DOHH2 (cell line): Measurements from ENCODE around the gene ZNF582.
"Not testable (repeated sequence)": the region's sequence is repeated elsewhere in the genome, so short reads cannot be mapped to it uniquely, and the experiment has no call there.

Experiments used
- H3F3A ChIP-seq: fragments of 200-600 bp; sonication (generic), shearing (Covaris generic); 2 replicates; pipeline ENCODE4 v1.6.0; 2016; ENCODE audit warnings: antibody characterized with exemption, mild to moderate bottlenecking; ENCODE audit not compliant: control insufficient read depth, insufficient read depth
- H3K27ac ChIP-seq: fragments of 200-600 bp; sonication (generic); 2 replicates; pipeline ENCODE4 v1.5.1; 2014; ENCODE audit warnings: low read depth, mild to moderate bottlenecking, low read length, moderate library complexity
- H3K27me3 ChIP-seq: fragments of 200-600 bp; sonication (generic); 2 replicates; pipeline ENCODE4 v1.6.1; 2014; ENCODE audit warnings: mild to moderate bottlenecking, low read length, mixed read lengths; ENCODE audit not compliant: control insufficient read depth
- H3K36me3 ChIP-seq: fragments of 200-600 bp; sonication (generic); 2 replicates; pipeline ENCODE4 v1.6.1; 2014; ENCODE audit warnings: mild to moderate bottlenecking, low read length, moderate library complexity, mixed read lengths; ENCODE audit not compliant: control insufficient read depth
- H3K4me1 ChIP-seq: fragments of 200-600 bp; sonication (generic); 2 replicates; pipeline ENCODE4 v1.6.1; 2014; ENCODE audit warnings: mild to moderate bottlenecking, low read length, mixed read lengths; ENCODE audit not compliant: control insufficient read depth
- H3K4me2 ChIP-seq: fragments of 200-600 bp; sonication (generic); 2 replicates; pipeline ENCODE4 v1.6.0; 2014; ENCODE audit warnings: mild to moderate bottlenecking, low read length, moderate library complexity
- H3K4me3 ChIP-seq: fragments of 200-600 bp; sonication (generic); 2 replicates; pipeline ENCODE4 v1.5.1; 2014; ENCODE audit warnings: mild to moderate bottlenecking, low read length, mixed read lengths
- H3K79me2 ChIP-seq: fragments of 200-600 bp; sonication (generic); 2 replicates; pipeline ENCODE4 v1.6.1; 2014; ENCODE audit warnings: mild to moderate bottlenecking, low read length, mixed read lengths; ENCODE audit not compliant: control insufficient read depth
- H3K9me2 ChIP-seq: fragments of 200-600 bp; sonication (generic); replicated peaks from 2 replicates; pipeline ENCODE4 v1.6.1; 2014; ENCODE audit warnings: mild to moderate bottlenecking, low read length, mixed read lengths; ENCODE audit not compliant: control insufficient read depth
- H3K9me3 ChIP-seq: fragments of 200-600 bp; sonication (generic); 2 replicates; pipeline ENCODE4 v1.6.1; 2014; ENCODE audit warnings: antibody characterized with exemption, low read length, mixed read lengths; ENCODE audit not compliant: control insufficient read depth, insufficient read depth
- H4K20me1 ChIP-seq: fragments of 200-600 bp; sonication (generic); 2 replicates; pipeline ENCODE4 v1.6.0; 2014; ENCODE audit warnings: low read depth, mild to moderate bottlenecking, antibody characterized with exemption, low read length, moderate library complexity; ENCODE audit not compliant: control insufficient read depth, insufficient read depth
- CTCF ChIP-seq: fragments of 200-600 bp; sonication (generic); IDR thresholded peaks from one replicate; pipeline ENCODE4 v1.5.1; 2014; ENCODE audit warnings: antibody characterized with exemption, mild to moderate bottlenecking, low read depth, low read length; ENCODE audit not compliant: poor library complexity, severe bottlenecking
- EZH2phosphoT487 ChIP-seq: fragments of 200-600 bp; sonication (generic); IDR thresholded peaks from 2 replicates; pipeline ENCODE4 v1.6.1; 2017; ENCODE audit warnings: borderline replicate concordance, mild to moderate bottlenecking, antibody characterized with exemption, low read length, moderate library complexity, mixed read lengths

Gene ZNF582

GRCh38 chr19:56341948-56342347 is 51.4 kb downstream of the ZNF582 start:
- no peak overlapping the region for H3K4me3 ChIP-seq
- H3K9me2 ChIP-seq: no peaks in the 10 kb centered on the region
- H3K4me2 ChIP-seq: no peak overlapping the region
- H4K20me1 ChIP-seq: no peaks in the 10 kb centered on the region
- H3K27me3 ChIP-seq: no peaks in the 10 kb centered on the region
- no peaks in the 10 kb centered on the region for H3F3A ChIP-seq
- no peaks in the 10 kb centered on the region for H3K36me3 ChIP-seq
- H3K79me2 ChIP-seq: no peaks in the 10 kb centered on the region
- no peak overlapping the region for H3K27ac ChIP-seq
- H3K9me3 ChIP-seq: peaks cover 25% of the 10 kb centered on the region
- TF ChIP-seq EZH2phosphoT487 (no peak), CTCF (no peak)
- H3K4me1 ChIP-seq: peaks cover 8% of the 10 kb centered on the region

GRCh38 chr19:56339031-56339430 is 54.3 kb downstream of the ZNF582 start:
- H3F3A ChIP-seq, H3K27me3 ChIP-seq, H3K79me2 ChIP-seq, H3K9me2 ChIP-seq, H3K4me2 ChIP-seq, H4K20me1 ChIP-seq, H3K4me1 ChIP-seq, H3K36me3 ChIP-seq, H3K27ac ChIP-seq: not testable (repeated sequence)
- Histone ChIP-seq H3K4me3 (0 out of 2 replicates have a peak overlapping the region, but pooled peaks have one; percentile 3), H3K9me3 (peaks cover 25% of the 10 kb centered on the region)

GRCh38 chr19:56337077-56337476 is 56.3 kb downstream of the ZNF582 start:
- not testable (repeated sequence) for H3K27ac ChIP-seq, H4K20me1 ChIP-seq, H3K79me2 ChIP-seq, H3K27me3 ChIP-seq, H3K4me3 ChIP-seq, H3F3A ChIP-seq, H3K4me2 ChIP-seq, H3K9me2 ChIP-seq, H3K4me1 ChIP-seq, H3K36me3 ChIP-seq
- H3K9me3 ChIP-seq: peaks cover 15% of the 10 kb centered on the region; the same call in 1 of the 2 replicates

- H3K9me2 ChIP-seq, H3K4me3 ChIP-seq, H4K20me1 ChIP-seq, H3K27ac ChIP-seq, H3K79me2 ChIP-seq, H3K27me3 ChIP-seq, H3F3A ChIP-seq, H3K4me1 ChIP-seq, H3K36me3 ChIP-seq, H3K9me3 ChIP-seq, H3K4me2 ChIP-seq: not testable (repeated sequence)
These were observed 58.0 kb downstream of the ZNF582 start for GRCh38 chr19:56335371-56335770.

- H3K27me3 ChIP-seq: no peaks in the 10 kb centered on the region; the same call in 1 of the 2 replicates
- peaks cover under 1% of the 10 kb centered on the region; the same call in 1 of the 2 replicates for H3K9me3 ChIP-seq
- peaks cover under 1% of the 10 kb centered on the region for H3K4me1 ChIP-seq
- H3F3A ChIP-seq: no peaks in the 10 kb centered on the region
- no peak overlapping the region for H3K27ac ChIP-seq
- no peaks in the 10 kb centered on the region for H3K79me2 ChIP-seq
- TF ChIP-seq CTCF (peak; percentile 74), EZH2phosphoT487 (no peak)
- H3K36me3 ChIP-seq: no peaks in the 10 kb centered on the region
- H3K4me2 ChIP-seq: no peak overlapping the region
- no peaks in the 10 kb centered on the region for H4K20me1 ChIP-seq
- no peaks in the 10 kb centered on the region for H3K9me2 ChIP-seq
- H3K4me3 ChIP-seq: no peak overlapping the region
These were observed 59.8 kb downstream of the ZNF582 start for GRCh38 chr19:56333506-56333905.
